Osteoblast (primary cell): ENCODE results near the gene UCP2. TPM values are rescaled to one million over a fixed set of nuclear protein-coding genes. Genes with fewer than 3 reads are reported as not detected.

Experiments used
- DNase-seq: peaks from one replicate; pipeline ENCODE4 v3.0.0; 2011; ENCODE audit warnings: low spot score, mixed read lengths; ENCODE audit not compliant: insufficient read length; ENCODE audit errors: missing footprints
- H2AFZ ChIP-seq: 2 replicates; pipeline ENCODE4 v1.6.0; 2011; ENCODE audit warnings: mild to moderate bottlenecking, low read length
- H3K27ac ChIP-seq: 2 replicates; pipeline ENCODE4 v1.5.1; 2011; ENCODE audit warnings: mild to moderate bottlenecking, low read depth, low read length, moderate library complexity
- H3K27me3 ChIP-seq: 2 replicates; pipeline ENCODE4 v1.6.0; 2012; ENCODE audit warnings: mild to moderate bottlenecking, control low read depth, inconsistent platforms, low read length, moderate library complexity; ENCODE audit not compliant: insufficient read depth
- H3K36me3 ChIP-seq: 2 replicates; pipeline ENCODE4 v1.5.1; 2011; ENCODE audit warnings: mild to moderate bottlenecking, low read length, control low read depth, moderate library complexity; ENCODE audit not compliant: insufficient read depth
- H3K4me1 ChIP-seq: 2 replicates; pipeline ENCODE4 v1.5.1; 2011; ENCODE audit warnings: mild to moderate bottlenecking, low read length, control low read depth, moderate library complexity; ENCODE audit not compliant: insufficient read depth
- H3K4me2 ChIP-seq: 2 replicates; pipeline ENCODE4 v1.6.0; 2011; ENCODE audit warnings: mild to moderate bottlenecking, low read length; ENCODE audit not compliant: insufficient read depth
- H3K4me3 ChIP-seq: fragments of 200-600 bp; sonication (generic); 3 replicates; pipeline ENCODE4 v1.5.1; 2012; ENCODE audit warnings: mild to moderate bottlenecking, low read length, inconsistent platforms; ENCODE audit not compliant: insufficient read depth
- H3K79me2 ChIP-seq: 2 replicates; pipeline ENCODE4 v1.6.0; 2012; ENCODE audit warnings: mild to moderate bottlenecking, low read length, control low read depth, inconsistent platforms; ENCODE audit not compliant: insufficient read depth
- H3K9me3 ChIP-seq: 2 replicates; pipeline ENCODE4 v1.5.1; 2011; ENCODE audit warnings: low read depth, low read length, control low read depth
- H4K20me1 ChIP-seq: 2 replicates; pipeline ENCODE4 v1.6.0; 2012; ENCODE audit warnings: mild to moderate bottlenecking, low read length, control low read depth; ENCODE audit not compliant: insufficient read depth
- CTCF ChIP-seq: IDR thresholded peaks from 2 replicates; pipeline ENCODE4 v1.5.1; 2011; ENCODE audit warnings: mild to moderate bottlenecking, low read depth, low read length, moderate library complexity; ENCODE audit errors: extremely low read depth
- total RNA-seq: library from RNA; depleted of rRNA; stranded (reverse); fragments of >200 nt; gene quantifications from 2 replicates; pipeline ENCODE4 v1.2.3, GENCODE V29; 2012

UCP2 gene
- total RNA-seq, 1 donor = under 0.01 TPM

- H3K36me3 ChIP-seq = no peaks in the 10 kb centered on the region
- H3K27ac ChIP-seq = no peak overlapping the region
- TF ChIP-seq CTCF = no peak
- no peak overlapping the region for H3K4me3 ChIP-seq
- H2AFZ ChIP-seq = no peak overlapping the region
- H4K20me1 ChIP-seq = no peaks in the 10 kb centered on the region
- H3K9me3 ChIP-seq = no peaks in the 10 kb centered on the region
- DNase-seq = no peak
- H3K4me1 ChIP-seq = no peaks in the 10 kb centered on the region
- H3K79me2 ChIP-seq = no peaks in the 10 kb centered on the region
- no peak overlapping the region for H3K4me2 ChIP-seq
- no peaks in the 10 kb centered on the region for H3K27me3 ChIP-seq
Observed at GRCh38 chr11:73999581-74000306, 17.1 kb upstream of the UCP2 start.

- H3K36me3 ChIP-seq = no peaks in the 10 kb centered on the region
- H2AFZ ChIP-seq = no peak overlapping the region
- no peaks in the 10 kb centered on the region for H3K9me3 ChIP-seq
- no peak for DNase-seq
- H4K20me1 ChIP-seq = no peaks in the 10 kb centered on the region
- H3K4me2 ChIP-seq = no peak overlapping the region
- no peaks in the 10 kb centered on the region for H3K4me1 ChIP-seq
- H3K79me2 ChIP-seq = no peaks in the 10 kb centered on the region
- no peak overlapping the region for H3K27ac ChIP-seq
- no peak overlapping the region for H3K4me3 ChIP-seq
- no peak for TF ChIP-seq CTCF
- H3K27me3 ChIP-seq = no peaks in the 10 kb centered on the region
Observed at GRCh38 chr11:73998846-73999575, 16.4 kb upstream of the UCP2 start.

GRCh38 chr11:73997120-73997770 lies 14.6 kb upstream of the UCP2 start:
- Histone ChIP-seq H3K27ac (no peak overlapping the region), H2AFZ (no peak overlapping the region), H3K4me1 (no peaks in the 10 kb centered on the region), H3K79me2 (no peaks in the 10 kb centered on the region), H3K36me3 (no peaks in the 10 kb centered on the region), H3K4me3 (no peak overlapping the region), H4K20me1 (no peaks in the 10 kb centered on the region), H3K9me3 (no peaks in the 10 kb centered on the region), H3K27me3 (no peaks in the 10 kb centered on the region), H3K4me2 (no peak overlapping the region)
- TF ChIP-seq CTCF = no peak
- no peak for DNase-seq

GRCh38 chr11:73996161-73996747 lies 13.6 kb upstream of the UCP2 start:
- H4K20me1 ChIP-seq = no peaks in the 10 kb centered on the region
- no peak for TF ChIP-seq CTCF
- no peak overlapping the region for H3K27ac ChIP-seq
- DNase-seq = no peak
- no peaks in the 10 kb centered on the region for H3K27me3 ChIP-seq
- H3K36me3 ChIP-seq = no peaks in the 10 kb centered on the region
- no peak overlapping the region for H2AFZ ChIP-seq
- no peaks in the 10 kb centered on the region for H3K4me1 ChIP-seq
- no peaks in the 10 kb centered on the region for H3K9me3 ChIP-seq
- H3K4me2 ChIP-seq = no peak overlapping the region
- H3K79me2 ChIP-seq = no peaks in the 10 kb centered on the region
- no peak overlapping the region for H3K4me3 ChIP-seq
